Fibroblast of the aortic adventitia (primary cell): ENCODE measurements around the gene NKX1-1. TPM values are rescaled to one million over a fixed set of nuclear protein-coding genes. Genes with fewer than 3 reads are reported as not detected.

Experiments
- DNase-seq: peaks from one replicate; pipeline ENCODE4 v3.0.0-alpha.2; 2010; ENCODE audit warnings: low read depth
- H3K4me3 ChIP-seq: 2 replicates; pipeline ENCODE4 v1.5.1; 2011; ENCODE audit warnings: low read depth, mild to moderate bottlenecking, control low read depth, low read length, moderate library complexity
- CTCF ChIP-seq: IDR thresholded peaks from 2 replicates; pipeline ENCODE4 v1.5.1; 2011; ENCODE audit warnings: mild to moderate bottlenecking, low read length, control low read depth, inconsistent platforms; ENCODE audit not compliant: insufficient read depth
- total RNA-seq: library from RNA; depleted of rRNA; stranded (reverse); fragments of >200 nt; gene quantifications from 2 replicates; pipeline ENCODE4 v1.2.3, GENCODE V29; 2012; ENCODE audit warnings: low replicate concordance

NKX1-1 gene
- total RNA-seq, 1 donor = not detected

GRCh38 chr4:1403591-1404572 is 2.4 kb downstream of the NKX1-1 start:
- no peak for TF ChIP-seq CTCF
- no peak overlapping the region for H3K4me3 ChIP-seq
- no peak for DNase-seq

GRCh38 chr4:1403177-1403583 is 3.1 kb downstream of the NKX1-1 start:
- no peak overlapping the region for H3K4me3 ChIP-seq
- DNase-seq = no peak
- no peak for TF ChIP-seq CTCF

GRCh38 chr4:1402516-1403091 is 3.6 kb downstream of the NKX1-1 start:
- no peak for TF ChIP-seq CTCF
- no peak for DNase-seq
- H3K4me3 ChIP-seq = no peak overlapping the region

GRCh38 chr4:1402021-1402515 is 4.2 kb downstream of the NKX1-1 start:
- no peak for TF ChIP-seq CTCF
- H3K4me3 ChIP-seq = no peak overlapping the region
- DNase-seq = no peak

- no peak for DNase-seq
- TF ChIP-seq CTCF = no peak
- H3K4me3 ChIP-seq = no peak overlapping the region
These were observed 4.7 kb downstream of the NKX1-1 start for GRCh38 chr4:1401409-1402020.

GRCh38 chr4:1400831-1401408 is 5.3 kb downstream of the NKX1-1 start:
- no peak for TF ChIP-seq CTCF
- DNase-seq = no peak
- no peak overlapping the region for H3K4me3 ChIP-seq
